Activated CD4-positive, alpha-beta memory T cell treated with anti-CD3 and anti-CD28 coated beads for 36 hours (primary cell): ENCODE measurements around the gene SEC62. TPM values are rescaled to one million over a fixed set of nuclear protein-coding genes. Genes with fewer than 3 reads are reported as not detected.

ENCODE experiments used
- CTCF ChIA-PET: fragments of 350-600 bp; sonication (Branson Sonifier 250); formaldehyde crosslinking; loops from one replicate; lab custom pipeline; 2021; ENCODE audit warnings: antibody characterized with exemption, inconsistent platforms; lab: Charles Lee
- POLR2A ChIA-PET: fragments of 350-600 bp; sonication (Branson Sonifier 250); formaldehyde crosslinking; loops from one replicate; lab custom pipeline; 2021; ENCODE audit warnings: antibody characterized with exemption; lab: Charles Lee
- DNase-seq: peaks from one replicate; pipeline ENCODE4 v3.0.0-alpha.2; 2020
- H3K27ac Mint-ChIP-seq: one replicate; pipeline ENCODE4 v1.8.0; 2021; ENCODE audit warnings: mixed read lengths
- H3K27me3 Mint-ChIP-seq: one replicate; pipeline ENCODE4 v1.8.0; 2021; ENCODE audit warnings: mixed read lengths
- H3K36me3 Mint-ChIP-seq: one replicate; pipeline ENCODE4 v1.8.0; 2021; ENCODE audit warnings: mixed read lengths
- H3K4me1 Mint-ChIP-seq: one replicate; pipeline ENCODE4 v1.8.0; 2021; ENCODE audit warnings: low read depth, mixed read lengths
- H3K4me3 Mint-ChIP-seq: one replicate; pipeline ENCODE4 v1.8.0; 2021; ENCODE audit warnings: mild to moderate bottlenecking, mixed read lengths
- H3K9me3 Mint-ChIP-seq: one replicate; pipeline ENCODE4 v1.8.0; 2021; ENCODE audit warnings: mixed read lengths
- intact Hi-C: fragments of 100-400 bp; cut with micrococcal nuclease; formaldehyde crosslinking; loops from one replicate; pipeline ENCODE4 v1.15.1; 2023
- total RNA-seq, 2 experiments: library from RNA; stranded (reverse); gene quantifications; one replicate each; pipeline ENCODE4 v1.2.3, GENCODE V29; 2021

SEC62 gene
- total RNA-seq, 2 experiments from 2014 or later, result 59.7 to 60.7 TPM

DNA sequence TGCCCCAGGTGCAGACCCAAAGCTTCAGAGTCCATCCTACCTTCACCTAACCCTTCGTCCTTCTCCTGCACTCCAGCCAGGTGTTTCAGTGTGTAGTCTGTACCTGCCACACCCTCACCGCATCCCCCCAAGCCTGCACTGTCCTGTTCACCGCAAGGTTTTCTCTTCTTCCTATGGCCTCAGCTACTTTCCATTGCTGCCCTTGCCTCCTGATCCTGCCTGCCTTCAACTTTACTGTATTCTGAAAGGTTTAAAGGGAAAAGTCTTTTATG lies 80.5 kb downstream of the SEC62 start:
- Mint-ChIP-seq H3K4me1 (peaks cover 12% of the 10 kb centered on the region), H3K36me3 (no peaks in the 10 kb centered on the region), H3K27me3 (no peaks in the 10 kb centered on the region), H3K9me3 (no peaks in the 10 kb centered on the region), H3K27ac (no peak overlapping the region), H3K4me3 (no peak overlapping the region)
- intact Hi-C loops, result no loop called here
- CTCF ChIA-PET, result interaction anchor here (1.2 kb wide), 1 partner anchor 10 kb away, joined by 3 read pairs; no protein-coding TSS in a partner anchor
- POLR2A ChIA-PET, result no interaction called here
- DNase-seq, result no peak

Other genes with a start within 250 kb of the SEC62 start
- 10 to 100 TPM; 11.5 to 19.2 TPM for gene TERC, start 201.7 kb upstream of the SEC62 start, total RNA-seq
- gene ACTRT3, start 197.2 kb upstream of the SEC62 start, total RNA-seq, result 1 to 10 TPM in 1 of 2 experiments, under 1 TPM in 1; 0.76 to 1.0 TPM
- 10 to 100 TPM; 12.8 to 14.0 TPM for gene MYNN, start 193.4 kb upstream of the SEC62 start, total RNA-seq
- gene LRRIQ4, start 153.9 kb upstream of the SEC62 start, total RNA-seq, result under 1 TPM in 1 of 2 experiments, not detected in 1; 0.14 TPM
- 1 to 10 TPM; 2.8 to 2.9 TPM for gene LRRC34, start 153.9 kb upstream of the SEC62 start, total RNA-seq
- gene LRRC31, start 96.9 kb upstream of the SEC62 start, total RNA-seq, result not detected
- not detected for gene SAMD7, start 55.2 kb upstream of the SEC62 start, total RNA-seq
- gene GPR160, start 71.2 kb downstream of the SEC62 start, total RNA-seq, result 1 to 10 TPM; 5.7 to 7.0 TPM
- gene PHC3, start 214.9 kb downstream of the SEC62 start, total RNA-seq, result 10 to 100 TPM; 37.4 to 38.7 TPM